GM19372 (cell line): ENCODE measurements around the gene ASH1L.
"Not testable (repeated sequence)": the region's sequence is repeated elsewhere in the genome, so short reads cannot be mapped to it uniquely, and the experiment has no call there.

Experiments used
- ATAC-seq: cut with Tn5 transposase; IDR thresholded peaks from one replicate; pipeline ENCODE4 v1.9.1; 2021; ENCODE audit warnings: mild to moderate bottlenecking, low read depth, moderate library complexity; ENCODE audit not compliant: unreplicated experiment

The ASH1L gene

GRCh38 chr1:155563377-155564022 lies 897 bp upstream of the ASH1L start:
- ATAC-seq, result not testable (repeated sequence)

- ATAC-seq, result peak; percentile 24
These were observed 623 bp downstream of the ASH1L start for GRCh38 chr1:155561779-155562580.

GRCh38 chr1:155555915-155556314 lies 6.7 kb downstream of the ASH1L start:
- no peak for ATAC-seq

GRCh38 chr1:155553349-155553748 lies 9.3 kb downstream of the ASH1L start:
- ATAC-seq, result no peak

- ATAC-seq, result no peak
These were observed 13.9 kb downstream of the ASH1L start for GRCh38 chr1:155548706-155549105.

- no peak for ATAC-seq
These were observed 22.4 kb downstream of the ASH1L start for GRCh38 chr1:155540000-155540874.

- ATAC-seq, result no peak
These were observed 25.4 kb downstream of the ASH1L start for GRCh38 chr1:155537193-155537592.

GRCh38 chr1:155531624-155532023 lies 31.0 kb downstream of the ASH1L start:
- ATAC-seq, result no peak

GRCh38 chr1:155529929-155530328 lies 32.7 kb downstream of the ASH1L start:
- no peak for ATAC-seq

- ATAC-seq, result no peak
These were observed 33.5 kb downstream of the ASH1L start for GRCh38 chr1:155529109-155529508.

GRCh38 chr1:155527677-155528076 lies 34.9 kb downstream of the ASH1L start:
- no peak for ATAC-seq

- ATAC-seq, result no peak
These were observed 36.2 kb downstream of the ASH1L start for GRCh38 chr1:155526356-155526755.

GRCh38 chr1:155522069-155522468 lies 40.5 kb downstream of the ASH1L start:
- no peak for ATAC-seq

GRCh38 chr1:155518484-155518883 lies 44.1 kb downstream of the ASH1L start:
- no peak for ATAC-seq

GRCh38 chr1:155514582-155515187 lies 47.9 kb downstream of the ASH1L start:
- ATAC-seq, result no peak

- ATAC-seq, result no peak
These were observed 49.2 kb downstream of the ASH1L start for GRCh38 chr1:155513300-155513916.

- ATAC-seq, result not testable (repeated sequence)
These were observed 51.2 kb downstream of the ASH1L start for GRCh38 chr1:155511385-155511784.

- ATAC-seq, result no peak
These were observed 53.5 kb downstream of the ASH1L start for GRCh38 chr1:155509064-155509463.

- ATAC-seq, result no peak
These were observed 54.7 kb downstream of the ASH1L start for GRCh38 chr1:155507945-155508344.

GRCh38 chr1:155505963-155506362 lies 56.6 kb downstream of the ASH1L start:
- ATAC-seq, result not testable (repeated sequence)
